Keratinocyte (primary cell): ENCODE results near the gene SPRING1. TPM values are rescaled to one million over a fixed set of nuclear protein-coding genes. Genes with fewer than 3 reads are reported as not detected.

Experiments
- DNase-seq: peaks from one replicate; pipeline ENCODE4 v3.0.0-alpha.2; 2011; ENCODE audit warnings: low read depth, missing footprints, low spot score
- FAIRE-seq: peaks from 2 replicates; lab custom pipeline; 2011; peaks lifted over from hg19 to GRCh38; lab: Jason Lieb, UNC
- H2AFZ ChIP-seq: 2 replicates; pipeline ENCODE4 v1.6.0; 2012; ENCODE audit warnings: low read length, control low read depth, inconsistent platforms; ENCODE audit not compliant: control insufficient read depth
- H3K27ac ChIP-seq: 2 replicates; pipeline ENCODE4 v1.5.1; 2011; ENCODE audit warnings: low read length; ENCODE audit not compliant: control insufficient read depth, insufficient read depth
- H3K27me3 ChIP-seq: 3 replicates; pipeline ENCODE4 v1.6.0; 2011; ENCODE audit warnings: low read length; ENCODE audit not compliant: control insufficient read depth, insufficient read depth; ENCODE audit errors: extremely low read depth
- H3K36me3 ChIP-seq, 2 experiments: 2 replicates in 1 of 2; 3 replicates in 1 of 2; pipeline ENCODE4 v1.5.1; 2011; ENCODE audit warnings: low read length in 2 of 2, mild to moderate bottlenecking in 1 of 2; ENCODE audit not compliant: control insufficient read depth in 2 of 2, insufficient read depth in 2 of 2; ENCODE audit errors: extremely low read depth in 1 of 2
- H3K4me1 ChIP-seq: 3 replicates; pipeline ENCODE4 v1.5.1; 2011; ENCODE audit warnings: low read length; ENCODE audit not compliant: control insufficient read depth, insufficient read depth; ENCODE audit errors: extremely low read depth
- H3K4me2 ChIP-seq: 3 replicates; pipeline ENCODE4 v1.6.0; 2011; ENCODE audit warnings: low read depth, low read length; ENCODE audit not compliant: control insufficient read depth, insufficient read depth; ENCODE audit errors: extremely low read depth
- H3K4me3 ChIP-seq, 3 experiments: fragments of 200-600 bp in 1 of 3; sonication (generic) in 1 of 3; 2 replicates in 2 of 3; 3 replicates in 1 of 3; pipeline ENCODE4 v1.5.1; 2011 to 2016; ENCODE audit warnings: low read length in 3 of 3, mild to moderate bottlenecking in 3 of 3, control low read depth in 2 of 3, inconsistent platforms in 1 of 3, low read depth in 1 of 3, mixed read lengths in 1 of 3, mixed run types in 1 of 3, moderate library complexity in 1 of 3; ENCODE audit not compliant: control insufficient read depth in 2 of 3, insufficient read depth in 2 of 3; ENCODE audit errors: extremely low read depth in 1 of 3
- H3K79me2 ChIP-seq: 2 replicates; pipeline ENCODE4 v1.6.0; 2012; ENCODE audit warnings: low read length; ENCODE audit not compliant: control insufficient read depth, insufficient read depth
- H3K9ac ChIP-seq: 3 replicates; pipeline ENCODE4 v1.6.0; 2011; ENCODE audit warnings: low read length; ENCODE audit not compliant: control insufficient read depth, insufficient read depth; ENCODE audit errors: extremely low read depth
- H3K9me1 ChIP-seq: 3 replicates; pipeline ENCODE4 v1.6.0; 2011; ENCODE audit warnings: low read length; ENCODE audit not compliant: control insufficient read depth, insufficient read depth; ENCODE audit errors: extremely low read depth
- H3K9me3 ChIP-seq: 2 replicates; pipeline ENCODE4 v1.5.1; 2012; ENCODE audit warnings: low read depth, low read length; ENCODE audit not compliant: control insufficient read depth
- H4K20me1 ChIP-seq: 3 replicates; pipeline ENCODE4 v1.6.0; 2011; ENCODE audit warnings: low read length; ENCODE audit not compliant: control insufficient read depth, insufficient read depth; ENCODE audit errors: extremely low read depth
- EZH2 ChIP-seq: IDR thresholded peaks from one replicate; pipeline ENCODE4 v1.6.1; 2012; ENCODE audit warnings: inconsistent platforms, mild to moderate bottlenecking, low read length, moderate library complexity
- dilution Hi-C: fragments of 300-500 bp; cut with MboI; formaldehyde crosslinking; loops from one replicate; pipeline ENCODE4 v1.7.0; 2020; ENCODE audit warnings: low sequenced_read_pairs; ENCODE audit not compliant: extremely low pct_ligation_motif_present
- polyA plus RNA-seq, 5 experiments: library from polyadenylated mRNA; depleted of rRNA in 3 of 5; stranded (reverse) in 3 of 5; stranded (forward) in 1 of 5; unstranded in 1 of 5; fragments of >200 nt; gene quantifications; 1 replicate in 1 of 5; 2 replicates in 3 of 5; 3 replicates in 1 of 5; pipeline versions ENCODE4 v1.2.1 to v1.2.3, GENCODE V29; 2011 to 2012; ENCODE audit warnings: missing spikeins in 2 of 5, low read depth in 1 of 5, low replicate concordance in 1 of 5
- TF ChIP-seq, protein P1 (sequence below), 3 experiments: IDR thresholded peaks in 1 of 3; conservative IDR thresholded peaks in 1 of 3; optimal IDR thresholded peaks in 1 of 3; 2 replicates in 2 of 3; 3 replicates in 1 of 3; pipeline versions ENCODE3 to v1.5.1; 2011; ENCODE audit warnings: low read length in 3 of 3, mild to moderate bottlenecking in 3 of 3, moderate library complexity in 2 of 3, control low read depth in 1 of 3, inconsistent platforms in 1 of 3; ENCODE audit not compliant: insufficient read depth in 2 of 3; ENCODE audit errors: extremely low read depth in 1 of 3

SPRING1 gene
- polyA plus RNA-seq, 1 donor (not counting 4 experiments of a cell fraction or from before 2014, with no cell fraction given) = 17.1 TPM

GRCh38 chr12:116692605-116693004 lies 45.3 kb downstream of the SPRING1 start:
- H3K36me3 ChIP-seq = no peaks in the 10 kb centered on the region
- no peak overlapping the region for H3K9ac ChIP-seq
- FAIRE-seq (no peak), DNase-seq (no peak)
- peaks cover 36% of the 10 kb centered on the region for H3K27me3 ChIP-seq
- no peak for TF ChIP-seq EZH2
- TF ChIP-seq, protein P1, sequence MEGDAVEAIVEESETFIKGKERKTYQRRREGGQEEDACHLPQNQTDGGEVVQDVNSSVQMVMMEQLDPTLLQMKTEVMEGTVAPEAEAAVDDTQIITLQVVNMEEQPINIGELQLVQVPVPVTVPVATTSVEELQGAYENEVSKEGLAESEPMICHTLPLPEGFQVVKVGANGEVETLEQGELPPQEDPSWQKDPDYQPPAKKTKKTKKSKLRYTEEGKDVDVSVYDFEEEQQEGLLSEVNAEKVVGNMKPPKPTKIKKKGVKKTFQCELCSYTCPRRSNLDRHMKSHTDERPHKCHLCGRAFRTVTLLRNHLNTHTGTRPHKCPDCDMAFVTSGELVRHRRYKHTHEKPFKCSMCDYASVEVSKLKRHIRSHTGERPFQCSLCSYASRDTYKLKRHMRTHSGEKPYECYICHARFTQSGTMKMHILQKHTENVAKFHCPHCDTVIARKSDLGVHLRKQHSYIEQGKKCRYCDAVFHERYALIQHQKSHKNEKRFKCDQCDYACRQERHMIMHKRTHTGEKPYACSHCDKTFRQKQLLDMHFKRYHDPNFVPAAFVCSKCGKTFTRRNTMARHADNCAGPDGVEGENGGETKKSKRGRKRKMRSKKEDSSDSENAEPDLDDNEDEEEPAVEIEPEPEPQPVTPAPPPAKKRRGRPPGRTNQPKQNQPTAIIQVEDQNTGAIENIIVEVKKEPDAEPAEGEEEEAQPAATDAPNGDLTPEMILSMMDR (optimal IDR thresholded peaks at IDR 0.05 in 1 of 3, IDR thresholded peaks at IDR 0.05 in 1 of 3, conservative IDR thresholded peaks at IDR 0.05 in 1 of 3; ENCODE audit: extremely low read depth in 1 of 3, insufficient read depth in 2 of 3, low read length in 3 of 3) = no peak
- H3K27ac ChIP-seq = no peak overlapping the region
- H4K20me1 ChIP-seq = no peaks in the 10 kb centered on the region
- no peak overlapping the region for H3K4me2 ChIP-seq
- H3K79me2 ChIP-seq = no peaks in the 10 kb centered on the region
- H2AFZ ChIP-seq = no peak overlapping the region
- H3K4me1 ChIP-seq = peaks cover 6% of the 10 kb centered on the region
- dilution Hi-C loops = no loop called here
- H3K4me3 ChIP-seq = no peak overlapping the region
- no peaks in the 10 kb centered on the region for H3K9me1 ChIP-seq
- H3K9me3 ChIP-seq = no peaks in the 10 kb centered on the region

DNA sequence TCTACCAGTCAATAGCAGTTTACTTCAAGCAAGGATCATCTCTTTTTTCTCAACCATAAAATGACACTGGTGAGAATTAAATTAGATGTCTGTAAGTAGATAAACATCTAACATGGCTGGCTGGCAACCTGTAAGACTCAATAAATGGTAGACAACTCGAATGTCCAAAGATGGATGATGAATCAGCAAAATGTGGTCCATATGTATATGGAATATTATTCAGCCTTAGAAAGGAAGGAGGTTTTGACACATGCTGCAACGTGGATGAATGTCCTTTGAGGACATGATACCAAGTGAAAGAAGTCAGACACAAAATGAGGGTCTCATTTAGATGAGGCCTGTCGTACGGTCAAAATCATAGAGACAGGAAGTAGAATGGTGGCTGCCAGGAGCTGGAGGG lies 46.2 kb downstream of the SPRING1 start:
- no peaks in the 10 kb centered on the region for H4K20me1 ChIP-seq
- H3K9me3 ChIP-seq = no peaks in the 10 kb centered on the region
- no peak overlapping the region for H3K4me3 ChIP-seq
- H3K36me3 ChIP-seq = no peaks in the 10 kb centered on the region
- DNase-seq = no peak
- no peak overlapping the region for H3K27ac ChIP-seq
- peaks cover 36% of the 10 kb centered on the region for H3K27me3 ChIP-seq
- no peak overlapping the region for H3K4me2 ChIP-seq
- no peak for FAIRE-seq
- no peak overlapping the region for H2AFZ ChIP-seq
- H3K79me2 ChIP-seq = no peaks in the 10 kb centered on the region
- no peak for TF ChIP-seq EZH2
- TF ChIP-seq, protein P1 (optimal IDR thresholded peaks at IDR 0.05 in 1 of 3, IDR thresholded peaks at IDR 0.05 in 1 of 3, conservative IDR thresholded peaks at IDR 0.05 in 1 of 3; ENCODE audit: extremely low read depth in 1 of 3, insufficient read depth in 2 of 3, low read length in 3 of 3) = no peak
- no peak overlapping the region for H3K9ac ChIP-seq
- H3K4me1 ChIP-seq = peaks cover 6% of the 10 kb centered on the region
- no peaks in the 10 kb centered on the region for H3K9me1 ChIP-seq
- dilution Hi-C loops = no loop called here
